SK-N-SH (cell line): ENCODE data around the gene PRPF40B. TPM values are rescaled to one million over a fixed set of nuclear protein-coding genes. Genes with fewer than 3 reads are reported as not detected.

ENCODE experiments used
- CTCF ChIA-PET: fragments of 300-600, 350-600 bp; formaldehyde crosslinking; extraction: SDS; loops from one replicate; lab custom pipeline; 2021; lab: Yijun Ruan, JAX
- POLR2A ChIA-PET: fragments of 350-600 bp; sonication (Branson Sonifier 250); formaldehyde crosslinking; extraction: SDS; loops from one replicate; lab custom pipeline; 2020; ENCODE audit warnings: antibody characterized with exemption, inconsistent platforms; lab: Yijun Ruan, JAX
- DNase-seq: peaks from one replicate; pipeline ENCODE4 v3.0.0; 2012
- H2AFZ ChIP-seq: fragments of 200-600 bp; sonication (generic); 2 replicates; pipeline ENCODE4 v1.8.1; 2016; ENCODE audit warnings: antibody characterized with exemption, mild to moderate bottlenecking, low read depth
- H3F3A ChIP-seq: fragments of 200-600 bp; sonication (generic); replicated peaks from 2 replicates; pipeline ENCODE3; 2016; ENCODE audit warnings: antibody characterized with exemption, mild to moderate bottlenecking; ENCODE audit not compliant: insufficient read depth
- H3K27ac ChIP-seq, 2 experiments: fragments of 200-500 bp in 1 of 2; fragments of 200-600 bp in 1 of 2; sonication (Bioruptor generic) in 1 of 2; sonication (generic), shearing (Covaris generic) in 1 of 2; 2 replicates each; pipeline versions ENCODE4 v1.5.1 to v1.6.1; 2014 to 2016; ENCODE audit warnings: low read depth in 2 of 2, inconsistent platforms in 1 of 2, low read length in 1 of 2, mild to moderate bottlenecking in 1 of 2, mixed read lengths in 1 of 2
- H3K27me3 ChIP-seq: fragments of 200-600 bp; sonication (generic), shearing (Covaris generic); 2 replicates; pipeline ENCODE4 v1.6.1; 2016; ENCODE audit warnings: mixed run types; ENCODE audit not compliant: insufficient read depth
- H3K36me3 ChIP-seq, 2 experiments: fragments of 200-500 bp in 1 of 2; fragments of 200-600 bp in 1 of 2; sonication (Bioruptor generic) in 1 of 2; sonication (generic) in 1 of 2; replicated peaks in 1 of 2; 2 replicates each; pipeline versions ENCODE3 to v1.5.1; 2014 to 2016; ENCODE audit warnings: low read length in 1 of 2, mild to moderate bottlenecking in 1 of 2; ENCODE audit not compliant: insufficient read depth in 2 of 2, control insufficient read depth in 1 of 2
- H3K4me1 ChIP-seq, 2 experiments: fragments of 200-500 bp in 1 of 2; fragments of 200-600 bp in 1 of 2; sonication (Bioruptor generic) in 1 of 2; sonication (generic), shearing (Covaris generic) in 1 of 2; 2 replicates each; pipeline versions ENCODE4 v1.5.1 to v1.6.1; 2014 to 2016; ENCODE audit warnings: low read depth in 1 of 2, low read length in 1 of 2, mixed run types in 1 of 2; ENCODE audit not compliant: insufficient read depth in 2 of 2, control insufficient read depth in 1 of 2
- H3K4me2 ChIP-seq: fragments of 200-600 bp; sonication (generic), shearing (Covaris generic); 2 replicates; pipeline ENCODE4 v1.6.1; 2017; ENCODE audit warnings: mixed run types
- H3K4me3 ChIP-seq, 2 experiments: fragments of 200-500 bp in 1 of 2; fragments of 200-600 bp in 1 of 2; sonication (Bioruptor generic) in 1 of 2; sonication (generic), shearing (Covaris generic) in 1 of 2; 2 replicates each; pipeline versions ENCODE4 v1.5.1 to v1.8.1; 2014 to 2016; ENCODE audit warnings: low read depth in 2 of 2, inconsistent platforms in 1 of 2, low read length in 1 of 2, mild to moderate bottlenecking in 1 of 2, mixed read lengths in 1 of 2, moderate library complexity in 1 of 2
- H3K79me2 ChIP-seq: fragments of 200-600 bp; sonication (generic); 2 replicates; pipeline ENCODE4 v1.8.1; 2017; ENCODE audit warnings: mild to moderate bottlenecking; ENCODE audit not compliant: insufficient read depth
- H3K9ac ChIP-seq: fragments of 200-600 bp; sonication (generic); 2 replicates; pipeline ENCODE4 v1.6.1; 2017; ENCODE audit warnings: mixed run types
- H3K9me2 ChIP-seq: fragments of 200-600 bp; sonication (generic); 2 replicates; pipeline ENCODE4 v1.6.1; 2017; ENCODE audit warnings: mixed run types
- H3K9me3 ChIP-seq: fragments of 200-600 bp; sonication (generic); 2 replicates; pipeline ENCODE4 v1.6.1; 2017; ENCODE audit warnings: mixed run types, mild to moderate bottlenecking, moderate library complexity
- H4K20me1 ChIP-seq: fragments of 200-600 bp; sonication (generic); 2 replicates; pipeline ENCODE4 v1.6.1; 2017; ENCODE audit warnings: mild to moderate bottlenecking, mixed run types; ENCODE audit not compliant: insufficient read depth
- CTCF ChIP-seq: fragments of 200-600 bp; sonication (generic); IDR thresholded peaks from 2 replicates; pipeline ENCODE4 v1.6.1; 2017; ENCODE audit warnings: antibody characterized with exemption, mild to moderate bottlenecking, moderate library complexity
- EP300 ChIP-seq, 2 experiments: IDR thresholded peaks; 2 replicates each; pipeline versions ENCODE4 v1.4.0 to v1.6.1; 2012; ENCODE audit warnings: borderline replicate concordance in 1 of 2, low read depth in 1 of 2, low read length in 1 of 2
- EZH2phosphoT487 ChIP-seq: fragments of 200-600 bp; sonication (generic); IDR thresholded peaks from 2 replicates; pipeline ENCODE4 v1.6.1; 2017; ENCODE audit warnings: low read depth, mixed run types, mild to moderate bottlenecking, antibody characterized with exemption, moderate library complexity, borderline replicate concordance
- FOXM1 ChIP-seq: IDR thresholded peaks from 2 replicates; pipeline ENCODE4 v1.4.0; 2012; ENCODE audit warnings: low read depth, mild to moderate bottlenecking
- MAX ChIP-seq: IDR thresholded peaks from 2 replicates; pipeline ENCODE4 v1.4.0; 2012; ENCODE audit warnings: low read depth
- MXI1 ChIP-seq: IDR thresholded peaks from 2 replicates; pipeline ENCODE4 v1.6.1; 2012; ENCODE audit warnings: mild to moderate bottlenecking, low read depth, low read length, improper control_type of control experiment
- NFIC ChIP-seq: IDR thresholded peaks from 2 replicates; pipeline ENCODE4 v1.4.0; 2012; ENCODE audit warnings: borderline replicate concordance
- NRF1 ChIP-seq: IDR thresholded peaks from 2 replicates; pipeline ENCODE4 v1.6.1; 2012; ENCODE audit warnings: low read depth, mild to moderate bottlenecking, low read length
- PBX3 ChIP-seq: IDR thresholded peaks from 2 replicates; pipeline ENCODE4; 2012
- POLR2AphosphoS5 ChIP-seq: IDR thresholded peaks from 2 replicates; pipeline ENCODE4 v1.6.1; 2012; ENCODE audit warnings: low read depth, low read length
- RAD21 ChIP-seq: IDR thresholded peaks from 2 replicates; pipeline ENCODE4 v1.6.1; 2012; ENCODE audit warnings: mild to moderate bottlenecking, low read length
- RCOR1 ChIP-seq: fragments of 150-350 bp; IDR thresholded peaks from 2 replicates; pipeline ENCODE4 v1.6.1; 2017; ENCODE audit warnings: antibody characterized with exemption, low read length
- RXRA ChIP-seq: IDR thresholded peaks from 2 replicates; pipeline ENCODE4 v1.4.0; 2012; ENCODE audit warnings: low read depth, mild to moderate bottlenecking, borderline replicate concordance
- TAF1 ChIP-seq: IDR thresholded peaks from 2 replicates; pipeline ENCODE4 v1.6.1; 2012; ENCODE audit warnings: low read depth, mild to moderate bottlenecking, low read length, moderate library complexity, borderline replicate concordance
- TEAD4 ChIP-seq: IDR thresholded peaks from 2 replicates; pipeline ENCODE4 v1.4.0; 2012; ENCODE audit warnings: mild to moderate bottlenecking, borderline replicate concordance; ENCODE audit not compliant: insufficient read depth
- USF1 ChIP-seq: IDR thresholded peaks from 2 replicates; pipeline ENCODE4 v1.4.0; 2012; ENCODE audit warnings: low read depth, borderline replicate concordance
- USF2 ChIP-seq: fragments of 150-350 bp; IDR thresholded peaks from 2 replicates; pipeline ENCODE4 v1.6.1; 2017; ENCODE audit warnings: antibody characterized with exemption, low read length, low read depth, borderline replicate concordance
- ZBTB33 ChIP-seq: IDR thresholded peaks from 2 replicates; pipeline ENCODE4 v1.4.0; 2012; ENCODE audit warnings: low read depth, borderline replicate concordance
- WGBS: methylation state at CpG from one replicate; pipeline ENCODE4 v1.1.6; 2017; ENCODE audit warnings: low lambda C conversion rate; 5-methylcytosine and 5-hydroxymethylcytosine counted together
- polyA plus RNA-seq, 3 experiments: library from polyadenylated mRNA; depleted of rRNA; stranded (reverse); fragments of >200 nt; gene quantifications; 2 replicates each; pipeline ENCODE4 v1.2.3, GENCODE V29; 2012
- TF ChIP-seq, protein P1 (sequence below): fragments of 150-350 bp; IDR thresholded peaks from 2 replicates; pipeline ENCODE4 v1.6.1; 2016; ENCODE audit warnings: mild to moderate bottlenecking, low read depth, low read length

The PRPF40B gene
- polyA plus RNA-seq, 1 of the 3 experiments (the other 2 are of a cell fraction), result 27.0 TPM

DNA sequence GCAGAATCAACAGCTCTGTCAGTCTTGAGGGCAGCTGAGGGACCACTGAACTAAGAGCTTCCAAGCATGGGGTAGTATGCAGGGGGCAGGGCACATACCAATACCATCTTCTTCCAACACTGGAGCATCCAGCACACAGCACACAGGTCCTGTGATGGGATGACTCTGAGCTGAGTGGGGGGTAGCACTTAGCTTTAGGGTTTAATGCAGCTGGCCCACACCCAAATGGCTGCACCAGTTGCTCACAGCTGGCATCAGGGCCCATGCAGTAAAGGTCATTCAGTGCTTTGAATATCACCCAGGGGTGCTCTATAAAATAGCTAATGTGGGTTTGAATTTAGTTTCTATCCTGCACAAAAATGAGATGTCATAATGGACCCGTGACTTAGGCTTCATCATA lies 19.6 kb upstream of the PRPF40B start:
- no peaks in the 10 kb centered on the region for H3K27me3 ChIP-seq
- H3K36me3 ChIP-seq, result peaks cover 4% of the 10 kb centered on the region in 2 experiments
- H3K79me2 ChIP-seq, result no peaks in the 10 kb centered on the region
- no peak for DNase-seq
- ChIA-PET POLR2A (no interaction called here), CTCF (interaction anchor here (1.0 to 2.5 kb wide), 4 partner anchors 20 to 246 kb away, joined by 3 to 10 read pairs (median 8); partner anchors contain the start of genes PRPF40B and TMBIM6)
- WGBS, result 86% methylated on average over 1 of the region's 1 CpG
- H3F3A ChIP-seq, result no peaks in the 10 kb centered on the region
- H3K9me3 ChIP-seq, result no peaks in the 10 kb centered on the region
- H3K9ac ChIP-seq, result no peak overlapping the region
- H3K4me3 ChIP-seq, result no peak overlapping the region
- no peak overlapping the region for H3K27ac ChIP-seq
- peaks cover 0 to 2% of the 10 kb centered on the region in 2 experiments; a peak in 1 of 4 replicates for H3K4me1 ChIP-seq
- H4K20me1 ChIP-seq, result no peaks in the 10 kb centered on the region
- no peak overlapping the region for H2AFZ ChIP-seq
- H3K9me2 ChIP-seq, result no peaks in the 10 kb centered on the region
- no peak overlapping the region for H3K4me2 ChIP-seq
- TF ChIP-seq RXRA (no peak), NFIC (no peak), CTCF (no peak), EZH2phosphoT487 (no peak), TAF1 (no peak), RCOR1 (no peak), MAX (no peak)
- TF ChIP-seq, protein P1, sequence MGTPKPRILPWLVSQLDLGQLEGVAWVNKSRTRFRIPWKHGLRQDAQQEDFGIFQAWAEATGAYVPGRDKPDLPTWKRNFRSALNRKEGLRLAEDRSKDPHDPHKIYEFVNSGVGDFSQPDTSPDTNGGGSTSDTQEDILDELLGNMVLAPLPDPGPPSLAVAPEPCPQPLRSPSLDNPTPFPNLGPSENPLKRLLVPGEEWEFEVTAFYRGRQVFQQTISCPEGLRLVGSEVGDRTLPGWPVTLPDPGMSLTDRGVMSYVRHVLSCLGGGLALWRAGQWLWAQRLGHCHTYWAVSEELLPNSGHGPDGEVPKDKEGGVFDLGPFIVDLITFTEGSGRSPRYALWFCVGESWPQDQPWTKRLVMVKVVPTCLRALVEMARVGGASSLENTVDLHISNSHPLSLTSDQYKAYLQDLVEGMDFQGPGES, result no peak

DNA sequence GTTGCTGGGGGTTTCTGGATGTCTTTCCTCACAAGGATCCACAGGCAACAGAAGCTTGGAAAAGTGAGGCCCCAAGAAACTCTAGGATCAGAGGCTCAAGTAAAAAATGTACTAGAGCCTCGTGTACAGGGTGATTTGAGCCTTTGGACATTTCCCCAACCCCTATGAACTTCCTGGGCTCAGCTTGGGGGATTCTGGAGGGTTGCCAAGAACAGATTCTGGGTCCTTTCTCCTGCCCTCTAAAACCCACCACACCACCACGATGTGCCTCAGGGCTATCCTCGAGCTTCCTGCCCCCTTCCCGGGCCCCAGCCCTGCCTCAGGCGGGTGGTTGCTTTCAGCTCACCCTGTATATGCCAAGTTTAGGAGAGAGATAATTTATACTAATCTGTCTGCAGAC lies 18.5 kb upstream of the PRPF40B start:
- H3K27me3 ChIP-seq, result no peaks in the 10 kb centered on the region
- peaks cover 0 to 2% of the 10 kb centered on the region in 2 experiments; a peak in 1 of 4 replicates for H3K4me1 ChIP-seq
- no peak overlapping the region for H2AFZ ChIP-seq
- no peak overlapping the region for H3K9ac ChIP-seq
- H3K9me3 ChIP-seq, result no peaks in the 10 kb centered on the region
- H3F3A ChIP-seq, result no peaks in the 10 kb centered on the region
- POLR2A ChIA-PET, result no interaction called here
- H3K9me2 ChIP-seq, result no peaks in the 10 kb centered on the region
- WGBS, result 86% methylated on average over 5 of the region's 5 CpGs
- no peaks in the 10 kb centered on the region for H4K20me1 ChIP-seq
- DNase-seq, result no peak
- no peak overlapping the region; a peak in 1 of 4 replicates for H3K27ac ChIP-seq
- H3K36me3 ChIP-seq, result peaks cover 4% of the 10 kb centered on the region in 2 experiments
- no peak overlapping the region for H3K4me3 ChIP-seq
- H3K79me2 ChIP-seq, result no peaks in the 10 kb centered on the region
- H3K4me2 ChIP-seq, result no peak overlapping the region
- CTCF ChIA-PET, result interaction anchor here (1.0 to 1.8 kb wide), 3 partner anchors 19 to 136 kb away, joined by 3 to 5 read pairs (median 3); partner anchors contain the start of genes PRPF40B and TMBIM6
- TF ChIP-seq EZH2phosphoT487 (no peak), RAD21 (no peak), RXRA (no peak), ZBTB33 (no peak), EP300 (IDR thresholded peaks at IDR 0.05; ENCODE audit: borderline replicate concordance in 1 of 2, low read depth in 1 of 2, low read length in 1 of 2) (no peak), FOXM1 (no peak), POLR2AphosphoS5 (no peak), RCOR1 (no peak), USF2 (no peak), MXI1 (no peak), NRF1 (no peak), PBX3 (no peak), TEAD4 (no peak), USF1 (no peak)
